Keratinocyte (primary cell): ENCODE results near the gene ACER3. TPM values are rescaled to one million over a fixed set of nuclear protein-coding genes. Genes with fewer than 3 reads are reported as not detected.

ENCODE experiments used
- DNase-seq: peaks from one replicate; pipeline ENCODE4 v3.0.0-alpha.2; 2011; ENCODE audit warnings: low read depth, missing footprints, low spot score
- FAIRE-seq: peaks from 2 replicates; lab custom pipeline; 2011; peaks lifted over from hg19 to GRCh38; lab: Jason Lieb, UNC
- H2AFZ ChIP-seq: 2 replicates; pipeline ENCODE4 v1.6.0; 2012; ENCODE audit warnings: low read length, control low read depth, inconsistent platforms; ENCODE audit not compliant: control insufficient read depth
- H3K27ac ChIP-seq: 2 replicates; pipeline ENCODE4 v1.5.1; 2011; ENCODE audit warnings: low read length; ENCODE audit not compliant: control insufficient read depth, insufficient read depth
- H3K27me3 ChIP-seq: 3 replicates; pipeline ENCODE4 v1.6.0; 2011; ENCODE audit warnings: low read length; ENCODE audit not compliant: control insufficient read depth, insufficient read depth; ENCODE audit errors: extremely low read depth
- H3K36me3 ChIP-seq, 2 experiments: 2 replicates in 1 of 2; 3 replicates in 1 of 2; pipeline ENCODE4 v1.5.1; 2011; ENCODE audit warnings: low read length in 2 of 2, mild to moderate bottlenecking in 1 of 2; ENCODE audit not compliant: control insufficient read depth in 2 of 2, insufficient read depth in 2 of 2; ENCODE audit errors: extremely low read depth in 1 of 2
- H3K4me1 ChIP-seq: 3 replicates; pipeline ENCODE4 v1.5.1; 2011; ENCODE audit warnings: low read length; ENCODE audit not compliant: control insufficient read depth, insufficient read depth; ENCODE audit errors: extremely low read depth
- H3K4me2 ChIP-seq: 3 replicates; pipeline ENCODE4 v1.6.0; 2011; ENCODE audit warnings: low read depth, low read length; ENCODE audit not compliant: control insufficient read depth, insufficient read depth; ENCODE audit errors: extremely low read depth
- H3K4me3 ChIP-seq, 3 experiments: fragments of 200-600 bp in 1 of 3; sonication (generic) in 1 of 3; 2 replicates in 2 of 3; 3 replicates in 1 of 3; pipeline ENCODE4 v1.5.1; 2011 to 2016; ENCODE audit warnings: low read length in 3 of 3, mild to moderate bottlenecking in 3 of 3, control low read depth in 2 of 3, inconsistent platforms in 1 of 3, low read depth in 1 of 3, mixed read lengths in 1 of 3, mixed run types in 1 of 3, moderate library complexity in 1 of 3; ENCODE audit not compliant: control insufficient read depth in 2 of 3, insufficient read depth in 2 of 3; ENCODE audit errors: extremely low read depth in 1 of 3
- H3K79me2 ChIP-seq: 2 replicates; pipeline ENCODE4 v1.6.0; 2012; ENCODE audit warnings: low read length; ENCODE audit not compliant: control insufficient read depth, insufficient read depth
- H3K9ac ChIP-seq: 3 replicates; pipeline ENCODE4 v1.6.0; 2011; ENCODE audit warnings: low read length; ENCODE audit not compliant: control insufficient read depth, insufficient read depth; ENCODE audit errors: extremely low read depth
- H3K9me1 ChIP-seq: 3 replicates; pipeline ENCODE4 v1.6.0; 2011; ENCODE audit warnings: low read length; ENCODE audit not compliant: control insufficient read depth, insufficient read depth; ENCODE audit errors: extremely low read depth
- H3K9me3 ChIP-seq: 2 replicates; pipeline ENCODE4 v1.5.1; 2012; ENCODE audit warnings: low read depth, low read length; ENCODE audit not compliant: control insufficient read depth
- H4K20me1 ChIP-seq: 3 replicates; pipeline ENCODE4 v1.6.0; 2011; ENCODE audit warnings: low read length; ENCODE audit not compliant: control insufficient read depth, insufficient read depth; ENCODE audit errors: extremely low read depth
- EZH2 ChIP-seq: IDR thresholded peaks from one replicate; pipeline ENCODE4 v1.6.1; 2012; ENCODE audit warnings: inconsistent platforms, mild to moderate bottlenecking, low read length, moderate library complexity
- dilution Hi-C: fragments of 300-500 bp; cut with MboI; formaldehyde crosslinking; loops from one replicate; pipeline ENCODE4 v1.7.0; 2020; ENCODE audit warnings: low sequenced_read_pairs; ENCODE audit not compliant: extremely low pct_ligation_motif_present
- polyA plus RNA-seq, 5 experiments: library from polyadenylated mRNA; depleted of rRNA in 3 of 5; stranded (reverse) in 3 of 5; stranded (forward) in 1 of 5; unstranded in 1 of 5; fragments of >200 nt; gene quantifications; 1 replicate in 1 of 5; 2 replicates in 3 of 5; 3 replicates in 1 of 5; pipeline versions ENCODE4 v1.2.1 to v1.2.3, GENCODE V29; 2011 to 2012; ENCODE audit warnings: missing spikeins in 2 of 5, low read depth in 1 of 5, low replicate concordance in 1 of 5
- TF ChIP-seq, protein P1 (sequence below), 3 experiments: IDR thresholded peaks in 1 of 3; conservative IDR thresholded peaks in 1 of 3; optimal IDR thresholded peaks in 1 of 3; 2 replicates in 2 of 3; 3 replicates in 1 of 3; pipeline versions ENCODE3 to v1.5.1; 2011; ENCODE audit warnings: low read length in 3 of 3, mild to moderate bottlenecking in 3 of 3, moderate library complexity in 2 of 3, control low read depth in 1 of 3, inconsistent platforms in 1 of 3; ENCODE audit not compliant: insufficient read depth in 2 of 3; ENCODE audit errors: extremely low read depth in 1 of 3

Gene ACER3
- polyA plus RNA-seq, 1 donor (not counting 4 experiments of a cell fraction or from before 2014, with no cell fraction given) = 55.0 TPM

GRCh38 chr11:77002776-77003175 lies 142.1 kb downstream of the ACER3 start:
- no peaks in the 10 kb centered on the region for H3K9me3 ChIP-seq
- H3K36me3 ChIP-seq = peaks cover 2 to 4% of the 10 kb centered on the region in 2 experiments
- H3K4me3 ChIP-seq = no peak overlapping the region
- H3K9ac ChIP-seq = no peak overlapping the region
- H3K27ac ChIP-seq = no peak overlapping the region
- peaks cover 6% of the 10 kb centered on the region for H3K4me1 ChIP-seq
- FAIRE-seq (no peak), DNase-seq (no peak)
- H3K4me2 ChIP-seq = no peak overlapping the region
- no peaks in the 10 kb centered on the region for H3K27me3 ChIP-seq
- H2AFZ ChIP-seq = no peak overlapping the region
- dilution Hi-C loops = no loop called here
- no peaks in the 10 kb centered on the region for H4K20me1 ChIP-seq
- no peaks in the 10 kb centered on the region for H3K9me1 ChIP-seq
- no peaks in the 10 kb centered on the region for H3K79me2 ChIP-seq
- no peak for TF ChIP-seq EZH2
- TF ChIP-seq, protein P1, sequence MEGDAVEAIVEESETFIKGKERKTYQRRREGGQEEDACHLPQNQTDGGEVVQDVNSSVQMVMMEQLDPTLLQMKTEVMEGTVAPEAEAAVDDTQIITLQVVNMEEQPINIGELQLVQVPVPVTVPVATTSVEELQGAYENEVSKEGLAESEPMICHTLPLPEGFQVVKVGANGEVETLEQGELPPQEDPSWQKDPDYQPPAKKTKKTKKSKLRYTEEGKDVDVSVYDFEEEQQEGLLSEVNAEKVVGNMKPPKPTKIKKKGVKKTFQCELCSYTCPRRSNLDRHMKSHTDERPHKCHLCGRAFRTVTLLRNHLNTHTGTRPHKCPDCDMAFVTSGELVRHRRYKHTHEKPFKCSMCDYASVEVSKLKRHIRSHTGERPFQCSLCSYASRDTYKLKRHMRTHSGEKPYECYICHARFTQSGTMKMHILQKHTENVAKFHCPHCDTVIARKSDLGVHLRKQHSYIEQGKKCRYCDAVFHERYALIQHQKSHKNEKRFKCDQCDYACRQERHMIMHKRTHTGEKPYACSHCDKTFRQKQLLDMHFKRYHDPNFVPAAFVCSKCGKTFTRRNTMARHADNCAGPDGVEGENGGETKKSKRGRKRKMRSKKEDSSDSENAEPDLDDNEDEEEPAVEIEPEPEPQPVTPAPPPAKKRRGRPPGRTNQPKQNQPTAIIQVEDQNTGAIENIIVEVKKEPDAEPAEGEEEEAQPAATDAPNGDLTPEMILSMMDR (optimal IDR thresholded peaks at IDR 0.05 in 1 of 3, IDR thresholded peaks at IDR 0.05 in 1 of 3, conservative IDR thresholded peaks at IDR 0.05 in 1 of 3; ENCODE audit: extremely low read depth in 1 of 3, insufficient read depth in 2 of 3, low read length in 3 of 3) = no peak

DNA sequence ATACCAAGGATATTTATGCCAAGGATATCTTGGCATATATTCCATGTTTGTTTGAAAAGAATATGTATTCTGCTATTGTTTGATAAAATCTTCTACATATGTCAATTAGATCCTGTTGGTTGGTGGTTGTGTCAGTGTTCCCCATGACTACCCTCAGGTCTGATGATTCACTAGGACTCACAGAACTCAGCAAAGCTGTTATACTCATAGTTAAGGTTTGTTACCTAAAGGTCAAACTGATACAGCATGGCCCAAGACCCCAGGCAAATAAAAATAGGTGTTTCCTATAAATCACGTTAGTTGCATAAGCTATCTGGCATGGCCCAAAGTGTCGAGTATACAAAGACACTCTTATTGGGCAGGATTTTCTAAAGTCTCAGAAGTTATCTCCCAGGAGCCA lies 143.2 kb downstream of the ACER3 start:
- DNase-seq = no peak
- H3K27ac ChIP-seq = no peak overlapping the region
- FAIRE-seq = peak; percentile 76

More for the DNA sequence above, 143.2 kb downstream of the ACER3 start:
- dilution Hi-C loops = no loop called here
- Histone ChIP-seq H4K20me1 (no peaks in the 10 kb centered on the region), H3K4me2 (no peak overlapping the region), H3K9me1 (no peaks in the 10 kb centered on the region), H3K79me2 (no peaks in the 10 kb centered on the region), H3K9me3 (no peaks in the 10 kb centered on the region), H3K9ac (no peak overlapping the region), H2AFZ (no peak overlapping the region), H3K4me1 (peaks cover 6% of the 10 kb centered on the region), H3K27me3 (no peaks in the 10 kb centered on the region), H3K36me3 (peaks cover 2 to 4% of the 10 kb centered on the region in 2 experiments), H3K4me3 (no peak overlapping the region)
- TF ChIP-seq, protein P1 (optimal IDR thresholded peaks at IDR 0.05 in 1 of 3, IDR thresholded peaks at IDR 0.05 in 1 of 3, conservative IDR thresholded peaks at IDR 0.05 in 1 of 3; ENCODE audit: extremely low read depth in 1 of 3, insufficient read depth in 2 of 3, low read length in 3 of 3) = no peak
